NB4 (cell line): ENCODE data around the gene TTLL5.

ENCODE experiments used
- CTCF ChIP-seq: IDR thresholded peaks from one replicate; pipeline ENCODE4 v1.5.1; 2012; ENCODE audit warnings: low read depth, low read length
- MAX ChIP-seq: IDR thresholded peaks from 2 replicates; pipeline ENCODE4 v1.6.1; 2011; ENCODE audit warnings: low read depth, low read length
- POLR2A ChIP-seq: IDR thresholded peaks from 2 replicates; pipeline ENCODE4 v1.6.1; 2011; ENCODE audit warnings: mild to moderate bottlenecking; ENCODE audit not compliant: insufficient read length; ENCODE audit errors: extremely low read depth

GRCh38 chr14:75753696-75754095 lies 92.7 kb downstream of the TTLL5 start:
- TF ChIP-seq CTCF (no peak), POLR2A (no peak), MAX (no peak)
